HG02981 (cell line): ENCODE results near the gene EML2.
A peak's percentile ranks its signal among the peaks of the same experiment; 100 is the strongest.
"Not testable (repeated sequence)": the region's sequence is repeated elsewhere in the genome, so short reads cannot be mapped to it uniquely, and the experiment has no call there.

Source experiments
- ATAC-seq: cut with Tn5 transposase; IDR thresholded peaks from one replicate; pipeline ENCODE4 v1.9.1; 2021; ENCODE audit warnings: mild to moderate bottlenecking, moderate library complexity; ENCODE audit not compliant: unreplicated experiment

The EML2 gene, protein sequence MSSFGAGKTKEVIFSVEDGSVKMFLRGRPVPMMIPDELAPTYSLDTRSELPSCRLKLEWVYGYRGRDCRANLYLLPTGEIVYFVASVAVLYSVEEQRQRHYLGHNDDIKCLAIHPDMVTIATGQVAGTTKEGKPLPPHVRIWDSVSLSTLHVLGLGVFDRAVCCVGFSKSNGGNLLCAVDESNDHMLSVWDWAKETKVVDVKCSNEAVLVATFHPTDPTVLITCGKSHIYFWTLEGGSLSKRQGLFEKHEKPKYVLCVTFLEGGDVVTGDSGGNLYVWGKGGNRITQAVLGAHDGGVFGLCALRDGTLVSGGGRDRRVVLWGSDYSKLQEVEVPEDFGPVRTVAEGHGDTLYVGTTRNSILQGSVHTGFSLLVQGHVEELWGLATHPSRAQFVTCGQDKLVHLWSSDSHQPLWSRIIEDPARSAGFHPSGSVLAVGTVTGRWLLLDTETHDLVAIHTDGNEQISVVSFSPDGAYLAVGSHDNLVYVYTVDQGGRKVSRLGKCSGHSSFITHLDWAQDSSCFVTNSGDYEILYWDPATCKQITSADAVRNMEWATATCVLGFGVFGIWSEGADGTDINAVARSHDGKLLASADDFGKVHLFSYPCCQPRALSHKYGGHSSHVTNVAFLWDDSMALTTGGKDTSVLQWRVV

DNA sequence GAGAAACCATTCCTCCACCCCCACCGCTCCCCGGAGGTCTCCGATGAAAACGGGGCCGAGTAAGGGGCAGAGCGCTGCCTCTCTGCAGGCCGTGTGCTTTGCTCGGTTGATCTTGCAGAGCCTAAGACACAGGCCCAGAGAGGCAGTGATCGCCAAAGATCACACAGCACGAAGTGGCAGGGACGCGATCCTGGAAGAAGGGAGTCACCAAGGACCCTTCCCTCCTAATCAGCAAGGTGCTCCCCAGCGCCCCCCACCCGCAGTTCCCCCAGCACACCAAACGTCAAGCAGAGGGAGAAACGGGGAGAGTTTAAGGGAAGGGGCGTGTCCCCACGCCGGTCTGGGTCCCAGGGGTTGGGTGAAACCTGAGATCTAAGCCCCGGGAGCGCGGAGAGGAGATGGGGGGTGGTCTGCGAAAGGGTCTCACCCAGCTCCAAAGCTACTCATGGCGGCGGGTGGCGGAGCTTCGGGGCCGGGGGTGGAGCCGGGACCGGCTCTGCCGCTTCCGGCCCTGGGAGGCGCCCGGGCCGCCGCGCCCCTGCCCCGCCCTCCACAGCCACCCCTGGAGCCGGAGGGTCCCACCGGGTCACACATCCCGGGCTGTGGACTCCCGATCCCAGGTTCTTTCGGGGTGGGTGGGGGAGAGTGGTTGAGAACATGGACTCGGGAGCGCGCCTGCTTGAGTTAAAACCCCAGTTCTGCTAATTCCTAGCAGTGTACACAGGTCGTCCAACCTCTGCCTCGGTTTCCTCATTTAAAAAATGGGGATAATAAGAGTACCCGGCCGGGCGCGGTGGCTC lies at the start of gene EML2:
TSS of gene EML2 (minus strand) at position 468 of the 800 bp plus-strand sequence. CDS start at position 447, 21 bp downstream.
- ATAC-seq = no peak

DNA sequence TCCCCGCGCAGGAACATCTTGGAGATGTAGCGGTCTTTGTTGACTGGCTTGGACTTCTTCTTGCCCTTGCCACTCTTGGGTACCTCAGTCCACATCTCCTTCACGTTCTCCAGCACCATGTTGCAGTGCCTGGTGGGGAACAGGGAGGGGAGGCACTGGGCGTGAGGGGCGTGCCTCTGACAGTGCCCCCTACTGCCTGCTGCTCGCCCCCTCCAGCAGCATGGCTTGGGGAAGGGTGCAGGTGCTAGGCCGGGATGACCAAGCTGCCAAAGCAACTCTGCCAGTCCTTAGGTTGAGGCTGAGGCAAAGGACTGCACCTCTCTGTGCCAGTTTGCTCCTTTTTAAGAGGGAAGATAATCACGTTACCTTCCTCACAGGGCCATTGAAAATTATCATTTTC lies 48.4 kb upstream of the EML2 start:
- no peak for ATAC-seq

DNA sequence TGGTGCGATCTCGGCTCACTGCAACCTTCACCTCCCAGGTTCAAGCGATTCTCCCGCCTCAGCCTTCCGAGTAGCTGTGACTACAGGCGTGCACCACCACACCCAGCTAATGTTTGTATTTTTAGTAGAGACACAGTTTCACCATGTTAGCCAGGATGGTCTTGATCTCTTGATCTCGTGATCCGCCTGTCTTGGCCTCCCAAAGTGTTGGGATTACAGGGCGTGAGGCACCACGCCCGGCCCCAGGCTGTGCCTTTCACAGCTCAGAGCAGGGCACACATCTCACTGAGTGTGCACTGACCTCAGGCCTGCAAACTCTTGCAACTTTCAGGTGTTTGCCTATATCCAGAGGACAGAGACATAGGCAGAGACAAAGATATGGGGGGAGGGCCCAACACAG lies 45.8 kb upstream of the EML2 start:
- ATAC-seq = not testable (repeated sequence)

DNA sequence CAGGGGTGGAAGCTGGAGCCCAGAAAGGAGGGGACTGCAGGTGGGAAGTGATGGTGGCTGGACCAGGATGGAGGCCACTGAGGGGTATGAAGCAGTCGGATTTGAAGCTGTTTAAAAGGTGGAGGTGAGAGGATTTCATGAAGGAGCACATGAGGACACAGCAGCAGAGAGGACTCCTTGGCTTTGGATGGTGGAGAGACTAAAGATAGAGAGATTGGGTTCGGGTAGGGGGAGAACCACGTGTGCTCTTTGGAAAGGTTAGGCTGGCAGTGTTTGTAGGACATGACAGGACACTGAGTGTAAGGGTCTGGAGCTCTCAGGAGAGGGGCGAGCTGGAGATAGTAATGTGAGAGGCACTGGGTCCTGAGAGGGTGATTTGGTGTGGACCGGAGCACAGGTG lies 43.7 kb upstream of the EML2 start:
- no peak for ATAC-seq

DNA sequence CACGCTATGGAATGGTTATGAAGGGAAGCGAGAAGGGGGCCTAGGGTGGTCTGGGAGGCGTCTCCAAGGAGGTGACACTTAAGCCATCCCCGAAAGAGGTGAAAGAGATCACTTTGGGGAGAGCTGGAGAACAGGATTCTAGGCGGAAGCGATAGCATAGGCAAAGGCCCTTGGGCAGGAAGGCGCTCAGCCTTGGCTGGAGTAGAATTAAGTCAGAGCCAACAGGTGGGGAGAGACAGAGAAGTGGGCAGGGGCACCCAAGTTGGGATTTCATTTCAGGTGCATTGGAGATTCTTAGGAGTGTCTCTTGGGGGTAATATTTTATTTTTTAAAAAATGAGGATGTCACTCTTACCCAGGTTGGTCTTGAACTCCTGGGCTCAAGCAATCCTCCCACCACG lies 42.9 kb upstream of the EML2 start:
- no peak for ATAC-seq

DNA sequence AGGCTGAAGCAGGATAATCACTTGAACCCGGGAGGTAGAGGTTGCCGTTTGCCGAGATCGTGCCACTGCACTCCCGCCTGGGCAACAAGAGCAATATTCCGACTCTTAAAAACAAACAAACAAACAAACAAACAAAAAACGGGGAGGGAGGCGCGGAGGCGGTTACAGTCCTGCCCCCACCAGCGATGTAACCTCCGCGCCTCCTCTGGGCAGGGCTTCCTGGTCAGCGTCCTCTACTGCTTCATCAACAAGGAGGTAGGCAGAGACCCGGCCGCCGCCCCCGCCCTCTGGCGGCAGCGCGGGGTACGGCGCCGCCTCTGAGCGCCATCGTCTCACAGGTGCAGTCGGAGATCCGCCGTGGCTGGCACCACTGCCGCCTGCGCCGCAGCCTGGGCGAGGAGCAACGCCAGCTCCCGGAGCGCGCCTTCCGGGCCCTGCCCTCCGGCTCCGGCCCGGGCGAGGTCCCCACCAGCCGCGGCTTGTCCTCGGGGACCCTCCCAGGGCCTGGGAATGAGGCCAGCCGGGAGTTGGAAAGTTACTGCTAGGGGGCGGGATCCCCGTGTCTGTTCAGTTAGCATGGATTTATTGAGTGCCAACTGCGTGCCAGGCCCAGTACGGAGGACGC lies 42.3 kb upstream of the EML2 start:
- ATAC-seq = peak; percentile 68

DNA sequence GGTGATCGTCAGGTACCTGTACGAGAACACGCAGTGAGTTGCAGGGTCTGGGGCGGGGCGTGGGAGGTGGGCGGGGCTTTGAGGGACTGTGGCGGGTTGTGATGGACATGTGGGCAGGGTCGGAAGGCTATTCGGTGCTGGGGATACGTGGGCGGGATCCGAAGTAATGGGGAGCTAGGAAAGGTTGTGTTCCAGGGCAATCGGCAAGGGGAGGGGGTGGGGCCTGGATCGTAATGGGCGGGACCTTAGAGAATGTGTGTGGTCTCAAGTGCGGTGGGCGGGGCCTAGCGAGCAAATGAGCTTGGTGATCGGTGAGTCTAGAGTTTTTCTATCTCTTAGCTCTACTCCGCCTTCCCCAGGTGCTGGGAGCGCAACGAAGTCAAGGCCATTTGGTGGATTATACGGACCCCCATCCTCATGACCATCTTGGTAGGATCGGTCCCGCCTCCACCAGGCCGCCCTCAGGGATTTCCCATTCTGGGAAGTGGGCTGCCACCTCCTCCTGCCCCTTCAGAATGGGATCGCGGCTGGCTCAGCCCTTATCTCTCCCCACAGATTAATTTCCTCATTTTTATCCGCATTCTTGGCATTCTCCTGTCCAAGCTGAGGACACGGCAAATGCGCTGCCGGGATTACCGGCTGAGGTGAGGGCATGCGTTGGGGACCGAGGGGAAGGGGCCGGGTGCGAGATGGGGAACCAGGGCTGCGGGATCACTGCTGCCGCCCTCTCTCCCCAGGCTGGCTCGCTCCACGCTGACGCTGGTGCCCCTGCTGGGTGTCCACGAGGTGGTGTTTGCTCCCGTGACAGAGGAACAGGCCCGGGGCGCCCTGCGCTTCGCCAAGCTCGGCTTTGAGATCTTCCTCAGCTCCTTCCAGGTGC lies 38.4 kb upstream of the EML2 start:
- peak; percentile 49 for ATAC-seq

DNA sequence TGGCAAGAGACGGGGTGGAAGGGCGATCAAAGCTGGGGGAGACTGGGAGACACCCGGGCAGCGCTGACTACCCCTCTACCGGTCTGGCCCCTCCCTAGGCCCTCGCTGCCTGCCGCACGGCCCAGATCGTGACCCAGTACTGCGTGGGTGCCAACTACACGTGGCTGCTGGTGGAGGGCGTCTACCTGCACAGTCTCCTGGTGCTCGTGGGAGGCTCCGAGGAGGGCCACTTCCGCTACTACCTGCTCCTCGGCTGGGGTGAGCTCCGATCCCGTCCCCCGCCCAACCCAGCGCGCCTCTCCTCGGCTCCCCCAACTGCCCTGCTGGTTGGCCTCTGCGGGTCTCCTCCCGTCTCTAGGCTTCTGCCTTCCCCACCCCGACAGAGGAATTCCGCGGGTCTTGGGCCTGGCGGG lies 37.7 kb upstream of the EML2 start:
- peak; percentile 10 for ATAC-seq

DNA sequence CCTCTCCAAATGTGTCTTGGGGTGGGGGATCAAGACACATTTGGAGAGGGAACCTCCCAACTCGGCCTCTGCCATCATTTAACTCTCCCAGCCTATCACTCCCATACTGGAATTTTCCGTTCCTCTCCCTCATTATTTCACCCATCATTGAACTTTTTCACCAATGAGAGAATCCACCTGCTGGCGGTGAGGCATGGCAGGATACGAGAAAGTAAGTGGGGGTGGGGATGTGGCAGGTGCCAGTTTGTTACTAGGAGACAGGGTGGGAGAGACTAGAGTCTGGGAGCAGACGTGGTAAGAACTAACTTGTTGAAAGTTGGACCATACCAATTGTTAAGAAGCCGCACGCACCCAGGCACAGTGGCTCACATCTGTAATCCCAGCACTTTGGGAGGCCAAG lies 35.7 kb upstream of the EML2 start:
- ATAC-seq = no peak

DNA sequence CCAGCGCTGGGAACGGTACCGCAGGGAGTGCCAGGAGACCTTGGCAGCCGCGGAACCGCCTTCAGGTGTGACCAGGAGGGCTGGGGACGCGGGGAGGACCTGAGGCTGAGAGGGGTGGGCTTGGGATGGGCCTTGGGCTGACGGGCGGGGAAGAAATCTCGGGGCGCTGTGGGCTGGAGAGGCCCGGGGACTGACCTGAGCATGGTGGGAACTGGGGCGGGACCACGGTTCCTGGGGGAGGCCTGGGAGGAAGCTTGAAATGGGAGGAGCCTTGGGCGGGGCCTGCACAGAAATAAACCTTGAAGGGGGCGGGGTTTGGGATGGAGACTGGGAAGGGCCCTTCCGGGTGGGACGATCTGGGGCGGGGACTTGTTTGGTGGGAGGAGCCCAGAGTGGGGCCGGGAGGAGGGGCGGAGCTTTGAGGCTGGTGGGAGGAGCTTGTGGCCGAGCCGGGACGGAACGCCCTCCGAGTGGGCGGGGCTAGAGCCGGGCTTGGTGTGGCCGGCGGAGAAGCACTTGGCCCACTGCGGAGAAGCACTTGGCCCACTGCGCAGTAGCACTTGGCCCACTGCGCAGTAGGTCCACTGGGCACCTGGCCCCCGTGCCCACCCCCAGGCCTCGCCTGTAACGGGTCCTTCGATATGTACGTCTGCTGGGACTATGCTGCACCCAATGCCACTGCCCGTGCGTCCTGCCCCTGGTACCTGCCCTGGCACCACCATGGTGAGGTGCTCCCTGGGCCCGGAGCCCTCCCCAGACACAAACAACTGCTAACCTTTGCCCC lies 31.7 kb upstream of the EML2 start:
- peak; percentile 61 for ATAC-seq

DNA sequence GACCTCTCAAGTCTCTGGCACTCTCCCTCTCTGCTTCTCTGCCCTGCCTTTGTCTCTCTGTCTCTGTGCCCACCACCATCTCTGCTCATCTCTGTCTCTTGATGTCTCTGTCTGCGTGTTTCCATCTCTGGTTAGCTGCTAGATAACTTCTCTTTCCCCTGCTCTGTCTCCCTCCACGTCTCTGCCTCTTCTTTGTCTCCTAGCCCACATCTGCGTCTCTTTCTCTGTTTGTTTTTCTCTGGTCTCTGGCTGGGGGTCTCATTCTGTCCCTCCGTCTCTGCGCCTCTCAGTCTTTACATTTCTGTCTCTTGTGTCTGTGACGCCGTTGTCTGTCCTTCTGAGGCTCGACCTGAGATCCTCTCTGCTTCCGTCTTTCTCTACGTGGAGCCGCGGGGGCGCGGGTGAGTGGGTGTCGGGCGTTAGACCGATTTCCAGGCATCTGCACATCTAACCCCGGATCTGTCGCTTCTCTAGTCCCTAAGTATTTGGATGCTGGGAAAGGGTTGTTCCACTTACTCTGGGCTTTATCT lies 29.2 kb upstream of the EML2 start:
- no peak for ATAC-seq

DNA sequence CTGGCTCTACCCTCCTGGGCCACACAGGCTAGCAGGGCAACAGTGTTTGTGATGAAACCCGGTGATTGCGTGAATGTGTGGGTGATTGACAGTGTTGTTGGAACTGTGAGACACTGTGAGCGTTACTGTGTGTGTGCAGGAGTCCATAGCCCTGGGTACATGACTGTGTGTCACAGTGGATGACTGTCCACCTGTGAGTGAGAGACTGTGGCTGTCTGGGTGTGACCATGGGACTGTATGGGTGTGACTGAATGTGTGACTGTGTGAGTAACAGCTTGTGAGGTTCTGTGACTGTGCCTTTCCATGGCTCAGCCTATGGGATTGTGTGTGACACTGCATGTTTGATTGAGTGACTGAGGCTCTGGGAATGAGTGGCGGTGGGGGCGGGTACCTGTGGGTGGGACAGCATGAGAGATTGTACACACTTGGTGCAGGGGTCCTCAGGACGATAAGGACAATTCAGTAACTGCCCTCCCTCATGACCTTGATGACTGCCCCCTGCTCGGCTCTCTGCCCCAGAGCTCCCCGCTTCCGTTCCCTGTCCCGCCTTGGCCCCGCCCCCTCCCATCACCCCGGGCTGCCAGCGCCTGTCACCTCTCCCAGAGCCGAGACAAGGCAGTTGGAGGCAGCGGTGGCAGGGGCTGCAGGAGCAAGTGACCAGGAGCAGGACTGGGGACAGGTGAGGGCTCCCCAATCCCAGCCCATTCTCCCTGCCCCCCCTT lies 28.6 kb upstream of the EML2 start, which contains the start of gene GIPR:
TSS of gene GIPR (plus strand) at position 602 of the 722 bp plus-strand sequence. CDS start 1,300 bp downstream, outside the sequence.
- no peak for ATAC-seq

DNA sequence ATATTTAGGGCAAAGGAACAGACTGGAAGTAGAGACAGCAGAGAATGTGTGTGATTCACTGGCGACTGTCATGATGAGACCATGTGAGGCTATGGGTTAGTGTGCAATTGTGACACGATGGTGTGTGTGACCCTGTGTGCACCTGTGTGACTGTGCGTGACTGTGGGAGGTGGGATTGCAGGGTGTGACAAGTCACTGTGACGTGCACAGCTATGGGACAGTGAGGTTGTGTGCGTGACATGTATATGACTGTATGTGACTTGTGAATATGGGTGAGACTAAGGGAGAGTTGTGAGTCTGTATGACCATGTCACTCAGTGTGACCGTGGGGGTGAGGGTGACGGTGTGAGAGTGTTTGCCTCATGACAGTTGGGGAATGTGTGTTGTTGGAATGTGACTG lies 25.4 kb upstream of the EML2 start:
- ATAC-seq = no peak

DNA sequence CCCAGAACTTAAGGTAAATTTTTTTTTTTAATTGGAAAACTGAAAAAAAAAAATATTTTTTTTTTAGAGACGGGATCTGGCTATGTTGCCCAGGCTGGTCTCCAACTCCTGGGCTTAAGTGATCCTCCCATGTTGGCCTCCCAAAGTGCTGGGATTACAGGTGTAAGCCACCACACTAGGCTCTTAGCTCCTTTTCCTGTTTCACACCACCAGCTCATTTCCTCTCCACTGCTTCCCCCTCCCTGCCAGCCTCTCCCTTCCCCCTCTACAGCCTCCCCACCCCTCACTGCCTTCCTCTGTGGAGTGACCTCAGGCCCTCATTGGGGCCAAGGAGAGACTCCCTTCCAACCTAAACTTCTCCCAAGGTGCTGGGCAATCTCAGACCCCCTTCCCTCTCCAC lies 24.6 kb upstream of the EML2 start:
- no peak for ATAC-seq

DNA sequence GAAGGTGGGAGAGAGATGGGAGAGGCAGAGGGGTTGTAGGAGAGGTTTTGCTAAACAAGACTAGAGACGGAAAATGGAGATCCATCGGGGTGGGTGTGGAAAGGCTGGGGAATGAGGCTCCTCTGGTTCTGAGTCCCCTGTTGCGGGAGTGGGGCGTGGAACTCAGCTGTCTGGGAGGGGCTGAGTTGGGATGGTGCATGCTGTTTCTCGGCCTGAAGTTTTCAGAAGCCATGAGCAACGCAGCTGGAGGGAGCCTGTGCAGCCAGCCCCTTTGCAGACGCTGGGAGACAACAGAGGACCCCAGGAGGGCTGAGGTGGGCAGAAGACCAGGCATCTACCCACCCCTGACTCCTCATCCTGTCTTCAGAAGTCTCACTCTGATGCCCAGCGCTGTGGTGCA lies 21.4 kb upstream of the EML2 start:
- no peak for ATAC-seq

DNA sequence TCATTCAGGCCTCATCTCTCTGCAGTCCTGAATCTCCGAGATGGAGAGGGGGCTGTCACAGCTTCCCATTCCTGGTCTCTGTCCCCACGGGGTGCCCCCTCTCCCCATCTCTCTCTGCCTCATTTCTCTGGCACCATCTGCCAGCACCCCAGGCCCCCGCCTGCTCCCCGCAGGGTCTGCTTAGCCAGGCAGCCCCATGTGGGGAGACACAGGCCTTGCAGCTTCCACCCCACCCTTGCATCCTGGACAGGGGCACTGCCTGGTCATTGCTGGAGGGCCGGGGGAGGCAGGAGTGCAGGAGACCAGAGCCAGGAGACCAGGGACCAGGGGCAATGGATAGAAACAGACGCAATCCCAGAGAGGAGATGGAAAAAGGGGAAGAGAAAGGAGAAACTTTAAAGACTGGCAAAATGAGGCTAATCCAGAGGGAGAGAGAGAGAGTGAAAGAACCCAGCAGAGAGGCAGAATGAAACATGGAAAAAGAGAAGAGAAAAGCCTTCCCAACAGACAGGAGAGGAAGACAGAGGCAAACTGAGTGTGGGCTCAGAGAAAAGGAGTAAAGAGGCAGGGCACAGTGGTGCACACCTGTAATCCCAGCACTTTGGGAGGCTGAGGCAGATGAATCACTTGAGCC lies 20.0 kb upstream of the EML2 start:
- ATAC-seq = no peak

DNA sequence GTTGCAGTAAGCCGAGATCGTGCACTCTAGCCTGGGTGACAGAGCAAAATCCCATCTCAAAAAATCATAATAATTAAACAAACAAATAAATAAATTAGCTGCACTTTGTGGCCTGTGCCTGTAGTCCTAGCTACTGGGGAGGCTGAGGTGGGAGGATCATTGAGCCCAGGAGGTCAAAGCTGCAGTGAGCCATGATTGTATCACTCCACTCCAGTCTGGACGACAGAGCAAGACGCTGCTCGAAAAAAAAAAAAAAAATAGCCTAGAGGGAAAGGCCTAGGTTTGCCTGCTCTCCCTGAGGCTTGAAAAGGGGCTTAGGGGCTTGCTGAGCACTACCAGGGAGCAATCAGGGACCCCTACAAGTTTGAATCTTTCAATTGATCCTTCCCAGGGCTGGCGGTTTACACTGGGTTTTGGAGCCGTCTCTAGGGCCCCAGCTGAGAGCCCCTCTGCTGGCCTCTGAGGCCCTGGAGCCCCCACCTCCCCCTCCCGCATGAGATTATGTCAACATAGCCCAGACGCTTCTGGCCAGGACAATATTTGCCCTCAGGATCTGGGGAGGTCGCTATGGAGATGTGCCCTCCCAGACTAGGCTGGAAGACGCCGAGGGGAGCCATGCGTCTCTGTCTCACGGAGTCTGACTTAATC lies 18.4 kb upstream of the EML2 start:
- no peak for ATAC-seq
